H1 (cell line): ENCODE data around the gene EVC2. TPM values are rescaled to one million over a fixed set of nuclear protein-coding genes. Genes with fewer than 3 reads are reported as not detected.

Source experiments
- BACH1 ChIP-seq: IDR thresholded peaks from 2 replicates; pipeline ENCODE4 v1.6.1; 2012; ENCODE audit warnings: low read length, improper control_type of control experiment
- JUN ChIP-seq: IDR thresholded peaks from 2 replicates; pipeline ENCODE4 v1.6.1; 2011; ENCODE audit warnings: low read depth, mild to moderate bottlenecking, improper control_type of control experiment, low read length
- SIN3A ChIP-seq, 2 experiments: IDR thresholded peaks in 1 of 2; conservative IDR thresholded peaks in 1 of 2; 2 replicates each; pipeline ENCODE4 v1.6.1; 2011 to 2012; ENCODE audit warnings: low read length in 2 of 2, improper control_type of control experiment in 1 of 2, low read depth in 1 of 2, mild to moderate bottlenecking in 1 of 2
- polyA plus RNA-seq, 7 experiments: library from polyadenylated mRNA; depleted of rRNA in 3 of 7; stranded (reverse) in 5 of 7; unstranded in 2 of 7; fragments of >200 nt in 5 of 7; fragments of 200-250 nt in 2 of 7; gene quantifications; 1 replicate in 5 of 7; 2 replicates in 1 of 7; 4 replicates in 1 of 7; pipeline versions ENCODE4 v1.2.1 to v1.2.3, GENCODE V29; 2011 to 2013; ENCODE audit warnings: missing spikeins in 2 of 7, mixed read lengths in 2 of 7
- total RNA-seq: library from RNA; stranded (reverse); fragmentation: NEBNext Ultra II Directional; extraction: Animal tissue kit (Norgen Biotek cat#: 25700); gene quantifications from 2 replicates; pipeline ENCODE4 v1.2.1, GENCODE V29; 2021
- TF ChIP-seq, protein P1 (sequence below): fragments of 300-600 bp; sonication (generic); IDR thresholded peaks from 2 replicates; pipeline ENCODE4 v1.7.1; 2012; ENCODE audit warnings: low read length, moderate library complexity, mild to moderate bottlenecking, inconsistent platforms; ENCODE audit not compliant: insufficient replicate concordance

EVC2 gene
- total and polyA plus RNA-seq, 2 of the 8 experiments (the other 6 are each of a cell fraction or from before 2014, with no cell fraction given), result 0.73 to 5.9 TPM

DNA sequence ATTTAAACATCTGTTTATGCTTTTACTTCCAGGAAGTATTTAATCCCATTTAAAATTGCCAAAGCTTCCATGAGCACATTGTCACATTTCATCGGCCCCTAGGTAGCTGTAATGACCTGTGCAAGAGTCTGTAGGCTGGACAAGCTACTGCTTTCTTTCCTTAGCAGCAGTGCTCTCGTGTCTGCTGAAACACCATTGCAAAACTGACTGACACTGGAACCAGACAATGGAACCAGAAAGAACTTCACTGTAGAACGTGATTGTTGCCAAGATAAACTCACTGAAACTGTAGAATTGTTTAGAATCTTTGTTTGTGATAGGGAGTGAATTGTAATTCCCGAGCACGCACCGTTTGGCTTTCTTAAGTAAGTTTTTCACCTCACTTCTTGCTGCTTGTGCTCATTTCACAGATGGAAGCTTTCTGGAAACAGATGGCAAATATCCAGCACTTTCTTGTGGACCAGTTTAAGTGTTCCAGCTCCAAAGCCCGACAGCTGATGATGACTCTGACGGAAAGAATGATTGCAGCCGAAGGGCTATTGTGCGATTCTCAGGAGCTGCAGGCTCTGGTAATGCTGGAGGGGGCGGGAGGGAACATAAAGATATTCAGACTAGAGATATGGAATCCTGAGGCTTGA is 39.5 kb upstream of the EVC2 start (continued):
- TF ChIP-seq, protein P1, sequence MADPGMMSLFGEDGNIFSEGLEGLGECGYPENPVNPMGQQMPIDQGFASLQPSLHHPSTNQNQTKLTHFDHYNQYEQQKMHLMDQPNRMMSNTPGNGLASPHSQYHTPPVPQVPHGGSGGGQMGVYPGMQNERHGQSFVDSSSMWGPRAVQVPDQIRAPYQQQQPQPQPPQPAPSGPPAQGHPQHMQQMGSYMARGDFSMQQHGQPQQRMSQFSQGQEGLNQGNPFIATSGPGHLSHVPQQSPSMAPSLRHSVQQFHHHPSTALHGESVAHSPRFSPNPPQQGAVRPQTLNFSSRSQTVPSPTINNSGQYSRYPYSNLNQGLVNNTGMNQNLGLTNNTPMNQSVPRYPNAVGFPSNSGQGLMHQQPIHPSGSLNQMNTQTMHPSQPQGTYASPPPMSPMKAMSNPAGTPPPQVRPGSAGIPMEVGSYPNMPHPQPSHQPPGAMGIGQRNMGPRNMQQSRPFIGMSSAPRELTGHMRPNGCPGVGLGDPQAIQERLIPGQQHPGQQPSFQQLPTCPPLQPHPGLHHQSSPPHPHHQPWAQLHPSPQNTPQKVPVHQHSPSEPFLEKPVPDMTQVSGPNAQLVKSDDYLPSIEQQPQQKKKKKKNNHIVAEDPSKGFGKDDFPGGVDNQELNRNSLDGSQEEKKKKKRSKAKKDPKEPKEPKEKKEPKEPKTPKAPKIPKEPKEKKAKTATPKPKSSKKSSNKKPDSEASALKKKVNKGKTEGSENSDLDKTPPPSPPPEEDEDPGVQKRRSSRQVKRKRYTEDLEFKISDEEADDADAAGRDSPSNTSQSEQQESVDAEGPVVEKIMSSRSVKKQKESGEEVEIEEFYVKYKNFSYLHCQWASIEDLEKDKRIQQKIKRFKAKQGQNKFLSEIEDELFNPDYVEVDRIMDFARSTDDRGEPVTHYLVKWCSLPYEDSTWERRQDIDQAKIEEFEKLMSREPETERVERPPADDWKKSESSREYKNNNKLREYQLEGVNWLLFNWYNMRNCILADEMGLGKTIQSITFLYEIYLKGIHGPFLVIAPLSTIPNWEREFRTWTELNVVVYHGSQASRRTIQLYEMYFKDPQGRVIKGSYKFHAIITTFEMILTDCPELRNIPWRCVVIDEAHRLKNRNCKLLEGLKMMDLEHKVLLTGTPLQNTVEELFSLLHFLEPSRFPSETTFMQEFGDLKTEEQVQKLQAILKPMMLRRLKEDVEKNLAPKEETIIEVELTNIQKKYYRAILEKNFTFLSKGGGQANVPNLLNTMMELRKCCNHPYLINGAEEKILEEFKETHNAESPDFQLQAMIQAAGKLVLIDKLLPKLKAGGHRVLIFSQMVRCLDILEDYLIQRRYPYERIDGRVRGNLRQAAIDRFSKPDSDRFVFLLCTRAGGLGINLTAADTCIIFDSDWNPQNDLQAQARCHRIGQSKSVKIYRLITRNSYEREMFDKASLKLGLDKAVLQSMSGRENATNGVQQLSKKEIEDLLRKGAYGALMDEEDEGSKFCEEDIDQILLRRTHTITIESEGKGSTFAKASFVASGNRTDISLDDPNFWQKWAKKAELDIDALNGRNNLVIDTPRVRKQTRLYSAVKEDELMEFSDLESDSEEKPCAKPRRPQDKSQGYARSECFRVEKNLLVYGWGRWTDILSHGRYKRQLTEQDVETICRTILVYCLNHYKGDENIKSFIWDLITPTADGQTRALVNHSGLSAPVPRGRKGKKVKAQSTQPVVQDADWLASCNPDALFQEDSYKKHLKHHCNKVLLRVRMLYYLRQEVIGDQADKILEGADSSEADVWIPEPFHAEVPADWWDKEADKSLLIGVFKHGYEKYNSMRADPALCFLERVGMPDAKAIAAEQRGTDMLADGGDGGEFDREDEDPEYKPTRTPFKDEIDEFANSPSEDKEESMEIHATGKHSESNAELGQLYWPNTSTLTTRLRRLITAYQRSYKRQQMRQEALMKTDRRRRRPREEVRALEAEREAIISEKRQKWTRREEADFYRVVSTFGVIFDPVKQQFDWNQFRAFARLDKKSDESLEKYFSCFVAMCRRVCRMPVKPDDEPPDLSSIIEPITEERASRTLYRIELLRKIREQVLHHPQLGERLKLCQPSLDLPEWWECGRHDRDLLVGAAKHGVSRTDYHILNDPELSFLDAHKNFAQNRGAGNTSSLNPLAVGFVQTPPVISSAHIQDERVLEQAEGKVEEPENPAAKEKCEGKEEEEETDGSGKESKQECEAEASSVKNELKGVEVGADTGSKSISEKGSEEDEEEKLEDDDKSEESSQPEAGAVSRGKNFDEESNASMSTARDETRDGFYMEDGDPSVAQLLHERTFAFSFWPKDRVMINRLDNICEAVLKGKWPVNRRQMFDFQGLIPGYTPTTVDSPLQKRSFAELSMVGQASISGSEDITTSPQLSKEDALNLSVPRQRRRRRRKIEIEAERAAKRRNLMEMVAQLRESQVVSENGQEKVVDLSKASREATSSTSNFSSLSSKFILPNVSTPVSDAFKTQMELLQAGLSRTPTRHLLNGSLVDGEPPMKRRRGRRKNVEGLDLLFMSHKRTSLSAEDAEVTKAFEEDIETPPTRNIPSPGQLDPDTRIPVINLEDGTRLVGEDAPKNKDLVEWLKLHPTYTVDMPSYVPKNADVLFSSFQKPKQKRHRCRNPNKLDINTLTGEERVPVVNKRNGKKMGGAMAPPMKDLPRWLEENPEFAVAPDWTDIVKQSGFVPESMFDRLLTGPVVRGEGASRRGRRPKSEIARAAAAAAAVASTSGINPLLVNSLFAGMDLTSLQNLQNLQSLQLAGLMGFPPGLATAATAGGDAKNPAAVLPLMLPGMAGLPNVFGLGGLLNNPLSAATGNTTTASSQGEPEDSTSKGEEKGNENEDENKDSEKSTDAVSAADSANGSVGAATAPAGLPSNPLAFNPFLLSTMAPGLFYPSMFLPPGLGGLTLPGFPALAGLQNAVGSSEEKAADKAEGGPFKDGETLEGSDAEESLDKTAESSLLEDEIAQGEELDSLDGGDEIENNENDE, result no peak
- TF ChIP-seq SIN3A (conservative IDR thresholded peaks at IDR 0.05 in 1 of 2, IDR thresholded peaks at IDR 0.05 in 1 of 2; ENCODE audit: low read depth in 1 of 2, low read length in 2 of 2), result no peak
- TF ChIP-seq BACH1, result no peak
- no peak for TF ChIP-seq JUN
